Aorta (tissue), 5 donors: ENCODE results near the gene CHKB. TPM values are rescaled to one million over a fixed set of nuclear protein-coding genes. Genes with fewer than 3 reads are reported as not detected.

ENCODE experiments used
- ATAC-seq: fragments of 200-7000 bp; cut with Tn5 transposase; one replicate; pipeline ENCODE4 v1.9.1; 2022; ENCODE audit warnings: moderate library complexity; ENCODE audit not compliant: low FRiP score
- DNase-seq, 2 donors: peaks; one replicate each; pipeline ENCODE4 v3.0.0-alpha.2; 2020
- H3K27ac ChIP-seq, 2 donors: one replicate each; pipeline ENCODE4 v1.5.1; 2013; ENCODE audit warnings: low read length in 2 of 2, mild to moderate bottlenecking in 2 of 2, moderate library complexity in 2 of 2, control low read depth in 1 of 2, inconsistent platforms in 1 of 2, low read depth in 1 of 2
- H3K27me3 ChIP-seq, 2 donors: one replicate each; pipeline ENCODE4 v1.6.1; 2013; ENCODE audit warnings: control low read depth in 1 of 2, low read length in 1 of 2, mild to moderate bottlenecking in 1 of 2, moderate library complexity in 1 of 2; ENCODE audit not compliant: insufficient read depth in 2 of 2, control insufficient read depth in 1 of 2
- H3K36me3 ChIP-seq, 2 donors: one replicate each; pipeline ENCODE4 v1.6.1; 2013; ENCODE audit warnings: control low read depth in 1 of 2, low read length in 1 of 2, mild to moderate bottlenecking in 1 of 2; ENCODE audit not compliant: insufficient read depth in 2 of 2, control insufficient read depth in 1 of 2
- H3K4me1 ChIP-seq, 2 donors: one replicate each; pipeline ENCODE4 v1.6.1; 2013; ENCODE audit warnings: low read length in 2 of 2, control low read depth in 1 of 2, mild to moderate bottlenecking in 1 of 2, moderate library complexity in 1 of 2; ENCODE audit not compliant: insufficient read depth in 2 of 2, control insufficient read depth in 1 of 2
- H3K4me3 ChIP-seq, 2 donors: one replicate each; pipeline ENCODE4 v1.5.1; 2013; ENCODE audit warnings: low read length in 2 of 2, control low read depth in 1 of 2, mild to moderate bottlenecking in 1 of 2
- H3K9me3 ChIP-seq: one replicate; pipeline ENCODE4 v1.6.1; 2013; ENCODE audit warnings: mild to moderate bottlenecking, low read length; ENCODE audit not compliant: control insufficient read depth
- WGBS, 2 donors: extraction: QIAGEN DNeasy Blood & Tissue Kit; methylation state at CpG; one replicate each; pipeline ENCODE4 v1.1.7; 2013; 5-methylcytosine and 5-hydroxymethylcytosine counted together
- intact Hi-C, 2 donors: fragments of 100-400 bp; cut with DNase I; formaldehyde crosslinking; loops; one replicate each; pipeline versions ENCODE4 v1.14.2 to v1.15.0; 2022
- polyA plus RNA-seq, 2 donors: library from polyadenylated mRNA; stranded (reverse); fragments of 200-250 nt; gene quantifications; one replicate each; pipeline ENCODE4 v1.2.3, GENCODE V29; 2013
- total RNA-seq, 2 donors: library from RNA; stranded (reverse); fragmentation: NEBNext Ultra II Directional; extraction: Animal tissue kit (Norgen Biotek cat#: 25700); gene quantifications; one replicate each; pipeline ENCODE4 v1.2.1, GENCODE V29; 2021
- donor health status: healthy with polysubstance abuse.
- donor health status: Bipolar disorder and iron deficiency.
- donor health status: DM: no; HTN: no; CAD: no.
- donor health status: DM: no; HTN: no; CAD: no.
- donor health status: DM: yes; HTN: yes; CAD: no.

Gene CHKB
- total and polyA plus RNA-seq, 4 donors: 28.4 to 544 (median 57.7) TPM

- no peak for ATAC-seq
- no peaks in the 10 kb centered on the region for H3K9me3 ChIP-seq
- no peaks in the 10 kb centered on the region for H3K4me1 ChIP-seq
- H3K36me3 ChIP-seq: no peaks in the 10 kb centered on the region
- H3K4me3 ChIP-seq: no peak overlapping the region
- WGBS, 2 donors: 94 to 96% methylated on average over 11 of the region's 11 CpGs
- H3K27me3 ChIP-seq: no peaks in the 10 kb centered on the region
- DNase-seq: peak in 1 of 2 donors; percentile 21
- intact Hi-C loops: no loop called here
- no peak overlapping the region for H3K27ac ChIP-seq
Observed at GRCh38 chr22:50551160-50551752, 31.4 kb downstream of the CHKB start.

DNA sequence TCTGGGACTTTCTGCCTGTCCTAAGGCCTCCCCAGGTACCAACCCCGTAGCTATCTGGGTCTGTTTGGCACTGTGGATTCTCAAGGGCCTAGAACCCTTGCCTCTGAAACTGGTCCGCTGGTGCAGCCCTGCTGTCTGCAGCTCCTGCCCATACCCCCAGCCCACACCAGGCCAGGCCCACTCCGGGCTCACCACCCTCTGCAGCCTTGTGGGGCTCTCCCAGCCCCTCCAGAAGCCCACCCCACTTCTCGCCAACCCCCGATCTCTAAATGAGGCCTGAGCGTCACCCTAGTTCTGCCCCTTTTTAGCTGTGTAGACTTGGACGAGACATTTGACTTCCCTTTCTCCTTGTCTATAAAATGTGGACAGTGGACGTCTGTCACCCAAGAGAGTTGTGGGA lies 32.3 kb downstream of the CHKB start:
- no peak overlapping the region for H3K4me3 ChIP-seq
- H3K4me1 ChIP-seq: no peaks in the 10 kb centered on the region
- peak in 1 of 2 donors; percentile 36 for DNase-seq
- intact Hi-C loops: no loop called here
- no peak overlapping the region for H3K27ac ChIP-seq
- no peaks in the 10 kb centered on the region for H3K9me3 ChIP-seq
- 91% methylated on average over 8 of the region's 8 CpGs for WGBS, 2 donors
- no peak for ATAC-seq
- H3K36me3 ChIP-seq: no peaks in the 10 kb centered on the region
- H3K27me3 ChIP-seq: no peaks in the 10 kb centered on the region

DNA sequence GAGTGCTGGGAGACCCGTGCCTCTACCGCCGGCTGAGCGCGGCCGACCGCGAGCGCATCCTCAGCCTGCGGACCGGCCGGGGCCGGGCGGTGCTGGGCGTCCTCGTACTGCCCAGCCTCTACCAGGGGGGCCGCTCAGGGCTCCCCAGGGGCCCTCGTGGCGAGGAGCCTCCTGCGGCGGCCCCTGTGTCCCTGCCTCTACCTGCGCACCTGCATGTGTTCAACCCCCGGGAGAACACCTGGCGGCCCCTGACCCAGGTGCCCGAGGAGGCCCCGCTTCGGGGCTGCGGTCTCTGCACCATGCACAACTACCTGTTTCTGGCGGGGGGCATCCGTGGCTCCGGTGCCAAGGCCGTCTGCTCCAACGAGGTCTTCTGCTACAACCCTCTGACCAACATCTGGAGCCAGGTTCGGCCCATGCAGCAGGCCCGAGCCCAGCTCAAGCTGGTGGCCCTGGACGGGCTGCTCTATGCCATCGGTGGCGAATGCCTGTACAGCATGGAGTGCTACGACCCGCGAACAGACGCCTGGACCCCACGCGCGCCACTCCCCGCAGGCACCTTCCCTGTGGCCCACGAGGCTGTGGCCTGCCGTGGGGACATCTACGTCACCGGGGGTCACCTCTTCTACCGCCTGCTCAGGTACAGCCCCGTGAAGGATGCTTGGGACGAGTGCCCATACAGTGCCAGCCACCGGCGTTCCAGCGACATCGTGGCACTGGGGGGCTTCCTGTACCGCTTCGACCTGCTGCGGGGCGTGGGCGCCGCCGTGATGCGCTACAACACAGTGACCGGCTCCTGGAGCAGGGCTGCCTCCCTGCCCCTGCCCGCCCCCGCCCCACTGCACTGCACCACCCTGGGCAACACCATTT lies 33.5 kb downstream of the CHKB start:
- WGBS, 2 donors: 59 to 64% methylated on average over 54 to 68 of the region's 68 CpGs
- DNase-seq (peak in 1 of 2 donors; percentile 42), ATAC-seq (no peak)
- Histone ChIP-seq H3K4me1 (no peaks in the 10 kb centered on the region), H3K4me3 (no peak overlapping the region), H3K9me3 (no peaks in the 10 kb centered on the region), H3K36me3 (no peaks in the 10 kb centered on the region), H3K27ac (no peak overlapping the region), H3K27me3 (no peaks in the 10 kb centered on the region)
- intact Hi-C loops: no loop called here

DNA sequence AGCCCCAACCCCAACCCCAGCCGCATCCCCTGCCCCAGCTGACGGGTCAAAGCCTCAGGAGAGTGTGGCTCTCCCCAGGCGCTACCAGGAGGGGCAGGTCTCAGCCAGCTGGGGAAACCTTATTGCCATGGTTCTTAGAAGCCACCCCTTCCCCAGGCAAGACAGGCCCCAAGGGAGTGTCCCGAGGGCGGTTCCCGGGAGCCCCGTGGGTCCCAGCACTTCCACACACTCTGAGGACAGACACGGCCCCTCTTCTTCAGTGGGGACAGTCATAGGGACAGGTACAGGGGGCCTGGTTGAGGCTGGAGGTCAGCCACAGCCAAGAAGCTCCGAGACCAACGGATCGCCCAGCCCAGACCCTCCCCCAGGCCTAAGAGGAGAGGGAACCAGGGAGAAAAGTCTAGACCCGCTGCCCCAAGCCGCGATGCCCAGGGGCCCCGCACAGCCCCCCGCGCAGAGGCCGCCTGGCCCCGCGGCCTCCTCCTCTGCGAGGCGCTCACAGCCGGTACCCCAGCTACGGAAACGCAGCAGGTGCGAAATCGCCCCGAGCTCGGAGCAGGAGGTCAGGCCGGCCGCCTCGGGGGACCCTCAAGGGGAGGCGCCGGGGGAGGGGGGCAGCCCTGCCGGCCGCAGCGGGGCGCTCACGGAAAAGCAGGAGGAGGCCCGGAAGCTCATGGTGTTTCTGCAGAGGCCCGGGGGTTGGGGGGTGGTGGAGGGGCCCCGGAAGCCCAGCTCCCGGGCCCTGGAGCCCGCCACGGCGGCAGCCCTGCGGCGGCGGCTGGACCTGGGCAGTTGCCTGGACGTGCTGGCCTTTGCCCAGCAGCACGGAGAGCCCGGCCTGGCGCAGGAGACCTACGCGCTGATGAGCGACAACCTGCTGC lies 34.4 kb downstream of the CHKB start:
- intact Hi-C loops: no loop called here
- Histone ChIP-seq H3K27ac (no peak overlapping the region), H3K9me3 (no peaks in the 10 kb centered on the region), H3K4me3 (no peak overlapping the region), H3K27me3 (no peaks in the 10 kb centered on the region), H3K4me1 (no peaks in the 10 kb centered on the region), H3K36me3 (no peaks in the 10 kb centered on the region)
- 4 to 8% methylated on average over 44 to 56 of the region's 56 CpGs for WGBS, 2 donors
- peak in 1 of 2 donors; percentile 52 for DNase-seq
- ATAC-seq: no peak

DNA sequence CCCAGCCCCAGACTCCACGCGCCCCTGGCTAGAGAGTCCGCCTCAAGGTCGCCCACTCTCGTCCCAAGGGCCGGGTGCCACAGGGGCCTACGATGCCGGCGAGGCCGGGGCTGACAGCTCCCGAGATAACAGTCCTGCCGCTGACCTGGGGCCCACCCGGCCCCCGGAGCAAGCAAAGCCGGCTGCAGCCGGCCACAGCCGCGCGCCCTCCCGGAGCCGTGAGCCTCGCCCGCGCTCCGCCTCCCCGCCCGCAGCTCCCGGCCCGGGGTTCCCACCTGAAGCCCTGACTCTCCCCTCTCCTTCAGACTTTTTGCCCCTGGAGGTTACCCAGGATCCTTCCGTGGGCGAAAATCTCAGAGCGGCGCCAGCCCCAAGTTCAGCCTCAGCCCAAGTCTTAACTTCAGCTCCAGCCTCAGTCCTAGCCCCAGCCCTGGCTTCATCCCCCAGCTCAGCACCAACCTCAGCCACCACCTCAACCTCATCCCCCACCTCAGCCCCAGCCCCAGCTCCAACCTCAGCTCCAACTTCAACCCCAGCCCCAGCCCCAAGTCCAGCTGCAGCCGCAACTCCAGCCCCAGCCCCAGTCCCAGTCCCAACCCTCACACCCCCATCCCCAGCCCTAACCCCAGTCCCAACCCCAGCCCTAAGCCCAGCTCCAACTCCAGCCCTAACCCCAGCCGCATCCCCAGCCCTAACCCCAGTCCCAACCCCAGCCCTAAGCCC lies 35.2 kb downstream of the CHKB start:
- 6 to 9% methylated on average over 35 of the region's 35 CpGs for WGBS, 2 donors

GRCh38 chr22:50546326-50547262 lies 36.1 kb downstream of the CHKB start:
- 49 to 58% methylated on average over 50 to 78 of the region's 78 CpGs for whole genome bisulfite sequencing, 2 donors
- H3K27me3 ChIP-seq: no peaks in the 10 kb centered on the region

More for the DNA sequence above, 35.2 kb downstream of the CHKB start:
- H3K9me3 ChIP-seq: no peaks in the 10 kb centered on the region
- peak in 1 of 2 donors; percentile 50 for DNase-seq
- no peaks in the 10 kb centered on the region for H3K4me1 ChIP-seq
- no peak for ATAC-seq
- no peak overlapping the region for H3K4me3 ChIP-seq
- intact Hi-C loops: no loop called here
- H3K36me3 ChIP-seq: no peaks in the 10 kb centered on the region
- no peaks in the 10 kb centered on the region for H3K27me3 ChIP-seq
- H3K27ac ChIP-seq: no peak overlapping the region

DNA sequence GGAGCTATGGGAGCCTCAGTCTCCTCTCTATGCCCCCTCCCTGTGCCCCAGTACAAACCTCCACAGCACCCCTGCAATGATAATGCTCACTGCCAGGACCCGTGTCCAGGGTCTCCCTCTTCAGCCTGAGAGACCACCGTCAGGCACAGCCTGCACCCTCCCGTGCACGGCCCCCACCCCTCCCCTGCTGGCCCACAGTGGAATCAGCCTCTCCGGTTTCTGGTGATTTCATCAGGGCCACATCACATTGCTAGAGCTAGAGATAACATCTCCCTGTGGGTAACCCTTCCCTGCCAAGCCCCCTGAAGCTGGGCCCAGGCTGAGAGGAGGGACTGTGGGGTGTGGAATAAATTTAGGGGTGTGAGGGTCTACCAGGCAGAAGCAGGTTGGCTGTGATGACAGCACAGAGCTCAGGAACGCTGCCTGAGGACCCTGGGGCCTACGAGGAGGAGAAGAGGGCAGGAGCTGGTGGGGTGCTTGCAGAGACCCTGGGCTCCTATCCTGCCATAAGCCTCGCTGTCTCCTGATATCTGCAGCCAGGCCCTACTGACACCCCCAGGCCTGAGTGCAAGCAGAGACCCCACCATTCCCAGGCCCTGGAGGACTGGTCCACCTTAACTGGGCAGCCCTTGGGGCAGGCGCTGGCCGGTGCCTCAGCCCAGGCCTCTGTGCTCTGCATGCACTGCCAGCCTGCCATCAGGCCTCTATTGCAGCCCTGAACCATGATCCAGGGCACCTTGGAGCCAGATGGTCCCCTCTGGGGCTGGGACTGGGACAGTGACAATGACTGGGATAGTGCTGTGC lies 36.9 kb downstream of the CHKB start, which contains the start of gene KLHDC7B:
Gene KLHDC7B (plus strand): TSS at position 378 of the 804 bp plus-strand sequence. CDS start 345 bp downstream, at position 723.
- Histone ChIP-seq H3K36me3 (no peaks in the 10 kb centered on the region), H3K4me1 (no peaks in the 10 kb centered on the region), H3K27ac (no peak within 1 kb of the TSS), H3K27me3 (no peaks in the 10 kb centered on the region), H3K4me3 (no peak within 1 kb of the TSS), H3K9me3 (no peaks in the 10 kb centered on the region)
- WGBS, 2 donors: 73 to 76% methylated on average over 10 of the region's 10 CpGs
- intact Hi-C loops: no loop called here
- DNase-seq: peak in 1 of 2 donors; percentile 44
- no peak for ATAC-seq

More at GRCh38 chr22:50546326-50547262, 36.1 kb downstream of the CHKB start:
- H3K4me3 ChIP-seq: no peak overlapping the region
- H3K9me3 ChIP-seq: no peaks in the 10 kb centered on the region
- intact Hi-C loops: no loop called here
- H3K4me1 ChIP-seq: no peaks in the 10 kb centered on the region
- no peak overlapping the region for H3K27ac ChIP-seq
- no peak for ATAC-seq
- peak; percentile 51 to 75 for DNase-seq
- no peaks in the 10 kb centered on the region for H3K36me3 ChIP-seq
